PC-3 (cell line): ENCODE measurements around the gene CDK4.

Source experiments
- EZH2 ChIP-seq: fragments of 300-600 bp; sonication (generic); IDR thresholded peaks from one replicate; pipeline ENCODE4 v1.6.1; 2017; ENCODE audit warnings: antibody characterized with exemption, mild to moderate bottlenecking, low read length; ENCODE audit not compliant: unreplicated experiment
- EZH2phosphoT487 ChIP-seq: fragments of 300-600 bp; sonication (generic); IDR thresholded peaks from 2 replicates; pipeline ENCODE4 v1.6.1; 2018; ENCODE audit warnings: mild to moderate bottlenecking, antibody characterized with exemption, low read length, borderline replicate concordance
- TF ChIP-seq, protein P1 (sequence below): fragments of 300-600 bp; sonication (generic); conservative IDR thresholded peaks from 2 replicates; pipeline ENCODE4 v1.5.1; 2017; ENCODE audit warnings: antibody characterized with exemption, low read depth, mild to moderate bottlenecking, low read length

DNA sequence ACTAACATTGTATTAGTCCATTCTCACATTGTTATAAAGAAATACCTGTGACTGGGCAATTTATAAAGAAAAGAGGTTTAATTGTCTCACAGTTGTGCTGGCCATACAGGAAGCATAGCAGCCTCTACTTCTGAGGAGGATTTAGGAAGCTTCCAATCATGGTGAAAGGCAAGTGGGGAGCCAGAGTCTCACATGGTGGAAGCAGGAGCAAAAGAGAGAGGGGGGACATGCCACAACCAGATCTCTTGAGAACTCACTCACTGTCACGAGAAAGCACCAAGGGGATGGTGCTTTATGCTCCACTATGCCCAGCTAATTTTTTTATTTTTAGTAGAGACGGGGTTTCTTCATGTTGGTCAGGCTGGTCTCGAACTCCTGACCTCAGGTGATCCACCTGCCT, 44.9 kb downstream of the CDK4 start:
- TF ChIP-seq, protein P1, sequence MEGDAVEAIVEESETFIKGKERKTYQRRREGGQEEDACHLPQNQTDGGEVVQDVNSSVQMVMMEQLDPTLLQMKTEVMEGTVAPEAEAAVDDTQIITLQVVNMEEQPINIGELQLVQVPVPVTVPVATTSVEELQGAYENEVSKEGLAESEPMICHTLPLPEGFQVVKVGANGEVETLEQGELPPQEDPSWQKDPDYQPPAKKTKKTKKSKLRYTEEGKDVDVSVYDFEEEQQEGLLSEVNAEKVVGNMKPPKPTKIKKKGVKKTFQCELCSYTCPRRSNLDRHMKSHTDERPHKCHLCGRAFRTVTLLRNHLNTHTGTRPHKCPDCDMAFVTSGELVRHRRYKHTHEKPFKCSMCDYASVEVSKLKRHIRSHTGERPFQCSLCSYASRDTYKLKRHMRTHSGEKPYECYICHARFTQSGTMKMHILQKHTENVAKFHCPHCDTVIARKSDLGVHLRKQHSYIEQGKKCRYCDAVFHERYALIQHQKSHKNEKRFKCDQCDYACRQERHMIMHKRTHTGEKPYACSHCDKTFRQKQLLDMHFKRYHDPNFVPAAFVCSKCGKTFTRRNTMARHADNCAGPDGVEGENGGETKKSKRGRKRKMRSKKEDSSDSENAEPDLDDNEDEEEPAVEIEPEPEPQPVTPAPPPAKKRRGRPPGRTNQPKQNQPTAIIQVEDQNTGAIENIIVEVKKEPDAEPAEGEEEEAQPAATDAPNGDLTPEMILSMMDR: no peak
- TF ChIP-seq EZH2phosphoT487: no peak
- TF ChIP-seq EZH2: no peak
